22Rv1 (cell line): Measurements from ENCODE around the gene ANO8.
A peak's percentile ranks its signal among the peaks of the same experiment; 100 is the strongest.

Experiments
- H3K27ac ChIP-seq: fragments of 450-650 bp; 2 replicates; pipeline ENCODE4 v1.5.1; 2017
- ZFX ChIP-seq: fragments of 450-650 bp; IDR thresholded peaks from 2 replicates; pipeline ENCODE4 v1.6.1; 2017; ENCODE audit warnings: antibody characterized with exemption, borderline replicate concordance
- TF ChIP-seq, protein P1 (sequence below): fragments of 450-650 bp; IDR thresholded peaks from 2 replicates; pipeline ENCODE4 v1.5.1; 2017; ENCODE audit warnings: mild to moderate bottlenecking

Gene ANO8

DNA sequence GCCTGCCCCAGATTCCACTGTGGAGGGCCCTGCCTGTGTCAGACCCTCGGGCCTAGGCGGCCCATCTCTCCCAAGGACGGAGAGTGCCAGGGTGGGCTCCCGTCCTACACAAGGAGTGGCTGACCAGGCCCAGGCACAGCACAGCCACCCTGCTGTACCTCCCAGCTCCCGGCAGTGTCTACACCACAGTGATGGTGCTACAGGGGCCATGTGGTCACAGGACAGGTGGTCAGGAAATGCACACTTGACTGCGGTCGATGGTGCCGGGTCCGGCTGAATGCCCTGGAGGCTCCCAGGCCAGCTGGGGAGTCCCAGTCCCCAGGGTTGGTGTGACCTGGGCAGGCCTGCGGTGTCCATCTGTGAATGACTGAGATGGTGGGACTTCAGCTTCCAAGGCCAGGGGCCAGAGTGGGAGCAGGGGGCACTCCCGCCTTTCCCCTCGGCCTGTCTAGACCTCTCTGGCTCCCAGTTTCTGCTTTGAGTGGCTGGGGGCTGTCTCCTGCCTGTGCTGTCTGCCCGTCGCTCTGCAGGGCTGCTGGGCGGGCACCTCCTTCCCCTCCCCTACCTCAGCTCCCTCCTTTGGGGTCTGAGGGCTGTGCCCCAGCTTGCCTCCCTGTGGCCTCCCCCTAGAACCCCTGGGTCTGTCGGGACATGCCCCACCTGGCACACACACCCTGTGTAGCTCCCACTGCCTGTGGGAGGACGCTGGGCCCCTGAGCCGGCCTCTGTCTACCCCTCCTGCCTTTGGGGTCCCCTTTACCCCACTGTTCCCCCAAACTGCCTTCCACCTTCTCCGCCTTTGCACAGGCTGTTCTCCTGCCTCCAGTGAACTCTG lies 12.8 kb downstream of the ANO8 start:
- peak overlapping the region; percentile 34; the same call in 1 of the 2 replicates for H3K27ac ChIP-seq
- no peak for TF ChIP-seq ZFX
- TF ChIP-seq, protein P1, sequence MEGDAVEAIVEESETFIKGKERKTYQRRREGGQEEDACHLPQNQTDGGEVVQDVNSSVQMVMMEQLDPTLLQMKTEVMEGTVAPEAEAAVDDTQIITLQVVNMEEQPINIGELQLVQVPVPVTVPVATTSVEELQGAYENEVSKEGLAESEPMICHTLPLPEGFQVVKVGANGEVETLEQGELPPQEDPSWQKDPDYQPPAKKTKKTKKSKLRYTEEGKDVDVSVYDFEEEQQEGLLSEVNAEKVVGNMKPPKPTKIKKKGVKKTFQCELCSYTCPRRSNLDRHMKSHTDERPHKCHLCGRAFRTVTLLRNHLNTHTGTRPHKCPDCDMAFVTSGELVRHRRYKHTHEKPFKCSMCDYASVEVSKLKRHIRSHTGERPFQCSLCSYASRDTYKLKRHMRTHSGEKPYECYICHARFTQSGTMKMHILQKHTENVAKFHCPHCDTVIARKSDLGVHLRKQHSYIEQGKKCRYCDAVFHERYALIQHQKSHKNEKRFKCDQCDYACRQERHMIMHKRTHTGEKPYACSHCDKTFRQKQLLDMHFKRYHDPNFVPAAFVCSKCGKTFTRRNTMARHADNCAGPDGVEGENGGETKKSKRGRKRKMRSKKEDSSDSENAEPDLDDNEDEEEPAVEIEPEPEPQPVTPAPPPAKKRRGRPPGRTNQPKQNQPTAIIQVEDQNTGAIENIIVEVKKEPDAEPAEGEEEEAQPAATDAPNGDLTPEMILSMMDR: no peak

DNA sequence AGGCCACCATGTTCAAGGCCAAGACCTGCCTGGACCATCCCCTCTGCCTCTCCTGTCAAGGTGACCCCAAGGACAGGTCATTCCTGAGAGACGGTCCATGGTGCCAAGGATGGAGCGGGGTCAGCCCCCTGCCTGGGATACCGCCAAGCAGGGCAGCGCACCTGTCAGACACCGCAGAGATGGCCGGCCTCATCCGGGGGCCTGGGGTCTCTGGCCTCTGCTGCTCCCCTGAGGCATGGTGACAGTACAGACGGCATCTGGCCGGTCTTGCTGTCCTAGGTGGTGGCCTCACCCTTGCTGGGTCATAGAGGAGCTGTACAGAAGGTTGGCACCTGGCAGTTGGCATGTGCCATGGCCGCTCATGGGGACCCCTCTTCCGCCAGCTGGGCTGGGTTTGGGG lies 14.2 kb downstream of the ANO8 start:
- H3K27ac ChIP-seq: no peak overlapping the region
- TF ChIP-seq, protein P1: no peak
- no peak for TF ChIP-seq ZFX

DNA sequence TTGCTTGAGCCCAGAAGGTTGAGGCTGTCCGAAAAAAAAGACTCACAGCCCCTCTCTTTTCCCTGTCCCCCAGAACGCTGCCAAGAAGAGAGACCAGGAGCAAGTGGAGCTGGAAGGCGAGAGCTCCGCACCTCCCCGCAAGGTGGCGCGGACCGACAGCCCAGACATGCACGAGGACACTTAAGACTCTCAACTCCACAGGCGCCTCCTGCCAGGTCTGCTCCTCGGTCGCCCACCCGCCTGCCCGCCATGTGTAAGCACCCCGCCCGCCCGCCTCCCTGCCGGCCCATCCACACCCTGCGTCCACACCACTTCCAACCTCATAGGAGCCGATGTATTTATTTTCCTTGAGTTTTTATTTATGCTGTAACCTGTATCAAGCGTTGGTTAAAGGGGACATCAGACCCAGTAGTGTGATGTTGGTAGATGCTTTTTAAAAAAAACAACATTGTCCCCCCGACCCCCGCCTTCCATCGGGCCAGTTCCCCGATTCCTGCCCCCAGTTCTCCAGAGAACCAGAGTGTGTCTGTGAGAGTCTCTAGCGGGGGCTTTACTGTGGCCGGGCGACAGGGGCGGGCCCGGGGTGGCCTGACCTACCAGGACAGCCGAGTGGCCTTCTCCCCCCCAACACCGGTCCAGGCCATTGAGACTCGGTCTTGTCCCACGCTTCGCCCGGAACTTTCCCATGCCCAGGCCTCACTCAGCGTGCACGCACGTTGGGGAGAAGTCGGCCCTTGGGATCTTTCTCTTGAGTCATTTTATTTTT lies 15.0 kb downstream of the ANO8 start:
- no peak for TF ChIP-seq ZFX
- TF ChIP-seq, protein P1: no peak
- no peak overlapping the region for H3K27ac ChIP-seq

DNA sequence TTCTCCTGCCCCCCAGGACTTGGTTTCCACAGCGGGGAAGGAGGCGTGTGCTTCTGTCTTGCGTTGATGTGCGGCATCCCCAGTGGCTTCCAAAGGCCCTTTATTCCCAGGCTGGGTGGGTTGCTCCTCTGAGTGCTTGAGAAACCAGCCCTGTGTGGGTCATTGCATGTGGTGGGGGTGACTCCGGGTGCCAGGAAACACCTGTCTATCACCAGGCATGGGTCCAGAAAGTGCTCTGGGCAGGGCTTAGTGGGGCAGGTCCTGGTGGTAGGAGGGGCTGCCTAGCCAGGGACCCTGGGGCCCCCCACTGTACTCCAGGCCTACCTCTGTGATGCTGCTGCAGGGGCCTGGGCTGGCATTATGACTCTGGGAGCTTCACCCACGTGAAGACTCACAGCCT lies 15.7 kb downstream of the ANO8 start:
- H3K27ac ChIP-seq: 0 out of 2 replicates have a peak overlapping the region, but pooled peaks have one; percentile 82
- no peak for TF ChIP-seq ZFX
- TF ChIP-seq, protein P1: no peak

DNA sequence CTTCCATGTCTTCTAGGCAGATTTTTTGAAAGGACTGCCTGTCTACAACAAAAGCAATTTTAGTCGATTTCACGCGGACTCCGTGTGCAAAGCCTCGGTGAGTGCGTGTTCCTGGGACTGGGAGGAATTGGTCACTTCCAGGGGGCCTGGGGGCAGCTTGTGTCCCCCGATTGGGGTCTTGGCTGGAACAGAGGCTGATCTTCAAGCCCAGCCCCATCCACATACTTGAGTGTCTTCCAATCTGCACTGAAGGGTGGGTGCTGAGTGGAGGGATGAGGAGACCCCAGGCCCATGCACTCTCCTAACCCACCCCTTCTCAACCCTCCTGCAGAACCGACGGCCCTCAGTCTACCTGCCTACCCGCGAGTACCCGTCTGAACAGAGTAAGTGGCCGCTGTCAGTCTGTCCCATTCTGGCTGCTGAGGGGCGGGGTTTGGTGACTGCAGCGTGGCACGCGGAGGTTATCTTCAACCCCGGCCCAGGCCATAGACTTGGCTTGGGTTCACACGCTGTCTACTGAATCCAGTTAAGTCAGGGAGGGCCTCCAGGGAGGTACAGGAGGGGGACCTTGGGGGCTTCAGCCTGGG lies 20.6 kb downstream of the ANO8 start:
- no peak for TF ChIP-seq ZFX
- TF ChIP-seq, protein P1: no peak
- H3K27ac ChIP-seq: no peak overlapping the region

DNA sequence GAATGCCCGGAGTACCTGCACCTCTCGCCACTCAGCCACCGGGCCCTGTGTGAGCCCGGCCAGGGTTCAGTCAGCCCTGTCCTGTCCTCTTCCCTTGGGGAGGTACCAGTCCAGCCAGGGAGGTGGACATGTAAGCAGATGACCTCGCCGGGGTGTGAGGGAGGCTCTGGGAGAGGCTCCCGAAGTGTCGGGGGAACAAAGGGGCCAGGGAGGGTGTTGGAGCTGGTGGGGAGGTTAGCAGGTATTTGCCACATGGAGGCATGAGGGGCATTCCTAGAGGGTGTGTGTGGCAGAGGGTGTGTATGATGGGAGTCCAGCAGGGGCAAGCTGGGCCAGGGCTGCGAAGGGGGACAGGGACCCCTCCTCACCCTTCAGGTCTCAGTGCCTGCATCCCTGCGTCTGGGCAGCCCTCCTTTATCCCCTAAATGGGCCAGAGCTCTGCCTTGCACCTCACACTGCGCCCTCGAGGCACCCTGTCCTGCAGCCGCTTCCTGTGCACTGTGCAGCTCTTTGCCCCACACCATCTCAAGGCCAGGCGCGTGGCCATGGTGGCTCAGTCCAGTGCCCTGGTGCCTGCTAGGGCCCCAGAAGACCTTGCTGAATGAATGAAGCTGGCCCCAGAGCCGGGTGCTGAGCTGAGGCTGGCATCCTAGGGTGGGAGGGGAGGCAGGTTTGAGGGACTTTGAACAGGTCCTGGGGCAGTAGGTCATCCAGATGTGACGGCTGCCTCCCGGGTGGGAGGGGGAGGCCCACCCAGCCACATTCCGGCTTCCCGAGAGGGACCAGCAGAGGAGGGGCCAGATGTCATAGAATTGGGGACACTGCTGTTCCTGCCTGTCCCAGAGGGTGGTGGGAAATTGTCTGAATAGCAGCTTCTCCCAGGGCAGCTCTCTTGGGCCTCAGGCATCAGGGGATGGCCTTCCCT lies 22.2 kb downstream of the ANO8 start:
- H3K27ac ChIP-seq: 0 out of 2 replicates have a peak overlapping the region, but pooled peaks have one; percentile 74
- TF ChIP-seq ZFX: no peak
- TF ChIP-seq, protein P1: no peak
